SK-N-SH (cell line): ENCODE results near the gene CHST11.

Source experiments
- CTCF ChIP-seq: fragments of 200-600 bp; sonication (generic); IDR thresholded peaks from 2 replicates; pipeline ENCODE4 v1.6.1; 2017; ENCODE audit warnings: antibody characterized with exemption, mild to moderate bottlenecking, moderate library complexity
- EP300 ChIP-seq, 2 experiments: IDR thresholded peaks; 2 replicates each; pipeline versions ENCODE4 v1.4.0 to v1.6.1; 2012; ENCODE audit warnings: borderline replicate concordance in 1 of 2, low read depth in 1 of 2, low read length in 1 of 2
- EZH2phosphoT487 ChIP-seq: fragments of 200-600 bp; sonication (generic); IDR thresholded peaks from 2 replicates; pipeline ENCODE4 v1.6.1; 2017; ENCODE audit warnings: low read depth, mixed run types, mild to moderate bottlenecking, antibody characterized with exemption, moderate library complexity, borderline replicate concordance
- POLR2AphosphoS5 ChIP-seq: IDR thresholded peaks from 2 replicates; pipeline ENCODE4 v1.6.1; 2012; ENCODE audit warnings: low read depth, low read length
- RAD21 ChIP-seq: IDR thresholded peaks from 2 replicates; pipeline ENCODE4 v1.6.1; 2012; ENCODE audit warnings: mild to moderate bottlenecking, low read length
- REST ChIP-seq: IDR thresholded peaks from 2 replicates; pipeline ENCODE4 v1.6.1; 2012; ENCODE audit warnings: mild to moderate bottlenecking, low read depth, low read length, moderate library complexity
- SIN3A ChIP-seq: IDR thresholded peaks from 2 replicates; pipeline ENCODE4 v1.6.1; 2012; ENCODE audit warnings: low read depth, mild to moderate bottlenecking, low read length, moderate library complexity, borderline replicate concordance
- SMC3 ChIP-seq: IDR thresholded peaks from 2 replicates; pipeline ENCODE4 v1.6.1; 2012; ENCODE audit warnings: low read depth, low read length, improper control_type of control experiment
- TCF12 ChIP-seq: IDR thresholded peaks from 2 replicates; pipeline ENCODE4 v1.4.0; 2012
- TEAD4 ChIP-seq: IDR thresholded peaks from 2 replicates; pipeline ENCODE4 v1.4.0; 2012; ENCODE audit warnings: mild to moderate bottlenecking, borderline replicate concordance; ENCODE audit not compliant: insufficient read depth
- ZBTB33 ChIP-seq: IDR thresholded peaks from 2 replicates; pipeline ENCODE4 v1.4.0; 2012; ENCODE audit warnings: low read depth, borderline replicate concordance

DNA sequence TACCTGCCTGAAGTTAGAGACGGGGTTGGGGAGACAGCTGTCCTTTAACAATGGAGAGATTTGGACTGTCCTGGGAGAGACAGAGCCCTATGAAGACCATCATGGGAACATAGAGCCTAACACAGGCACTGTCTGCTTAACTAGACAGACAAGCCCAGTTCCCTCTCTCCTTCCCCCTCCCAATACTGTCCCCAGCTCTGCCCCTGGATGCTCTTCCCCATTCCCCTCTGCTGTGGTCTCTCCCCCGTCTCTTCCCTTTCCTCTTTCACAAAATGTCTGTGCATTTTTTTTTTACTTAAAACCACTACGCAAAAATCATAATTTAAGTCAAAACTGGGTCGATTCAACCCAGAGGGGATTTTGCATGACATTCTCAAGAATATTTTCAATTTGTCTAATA, 232.9 kb downstream of the CHST11 start:
- TF ChIP-seq SMC3 = no peak
- TF ChIP-seq CTCF = no peak
- TF ChIP-seq SIN3A = no peak
- TF ChIP-seq REST = no peak
- no peak for TF ChIP-seq EP300 (IDR thresholded peaks at IDR 0.05; ENCODE audit: borderline replicate concordance in 1 of 2, low read depth in 1 of 2, low read length in 1 of 2)
- no peak for TF ChIP-seq EZH2phosphoT487
- no peak for TF ChIP-seq POLR2AphosphoS5
- TF ChIP-seq ZBTB33 = no peak
- TF ChIP-seq TCF12 = no peak
- no peak for TF ChIP-seq RAD21
- TF ChIP-seq TEAD4 = no peak
